MM.1S (cell line): Measurements from ENCODE around the gene OSBPL5.

ENCODE experiments used
- DNase-seq: peaks from one replicate; pipeline ENCODE4 v3.0.0-alpha.2; 2015
- H2AFZ ChIP-seq: fragments of 300-600 bp; sonication (generic); 2 replicates; pipeline ENCODE4 v1.6.0; 2016; ENCODE audit warnings: antibody characterized with exemption, low read length
- H3F3A ChIP-seq: fragments of 300-600 bp; sonication (generic); 2 replicates; pipeline ENCODE4 v1.6.1; 2016; ENCODE audit warnings: mild to moderate bottlenecking, antibody characterized with exemption, low read length, moderate library complexity, mixed read lengths; ENCODE audit not compliant: insufficient read depth
- H3K27ac ChIP-seq: fragments of 300-600 bp; sonication (generic); 2 replicates; pipeline ENCODE4 v1.5.1; 2016; ENCODE audit warnings: mild to moderate bottlenecking, low read length
- H3K27me3 ChIP-seq: fragments of 300-600 bp; sonication (generic); replicated peaks from 2 replicates; pipeline ENCODE4 v1.6.0; 2016; ENCODE audit warnings: low read length; ENCODE audit not compliant: insufficient read depth
- H3K36me3 ChIP-seq: fragments of 300-600 bp; sonication (generic); replicated peaks from 2 replicates; pipeline ENCODE4 v1.6.1; 2016; ENCODE audit warnings: mild to moderate bottlenecking, low read length, mixed read lengths; ENCODE audit not compliant: insufficient read depth
- H3K4me1 ChIP-seq: fragments of 300-600 bp; sonication (generic); 2 replicates; pipeline ENCODE4 v1.6.1; 2016; ENCODE audit warnings: low read length, mixed read lengths
- H3K4me2 ChIP-seq: fragments of 300-600 bp; sonication (generic); 2 replicates; pipeline ENCODE4 v1.6.0; 2016; ENCODE audit warnings: low read depth, low read length
- H3K4me3 ChIP-seq: fragments of 300-600 bp; sonication (generic); 2 replicates; pipeline ENCODE4 v1.5.1; 2016; ENCODE audit warnings: low read length, mixed read lengths
- H3K79me2 ChIP-seq: fragments of 300-600 bp; sonication (generic); 2 replicates; pipeline ENCODE4 v1.6.1; 2016; ENCODE audit warnings: mixed run types, low read length, mixed read lengths
- H3K9ac ChIP-seq: fragments of 300-600 bp; sonication (generic); 2 replicates; pipeline ENCODE4 v1.6.1; 2016; ENCODE audit warnings: low read length, mixed read lengths
- H3K9me2 ChIP-seq: fragments of 300-600 bp; sonication (generic); replicated peaks from 2 replicates; pipeline ENCODE4 v1.6.1; 2016; ENCODE audit warnings: mild to moderate bottlenecking, low read length, mixed read lengths; ENCODE audit not compliant: insufficient read depth
- H3K9me3 ChIP-seq: fragments of 300-600 bp; sonication (generic); replicated peaks from 2 replicates; pipeline ENCODE4 v1.6.1; 2016; ENCODE audit warnings: mild to moderate bottlenecking, low read length, mixed read lengths; ENCODE audit not compliant: insufficient read depth
- H4K20me1 ChIP-seq: fragments of 300-600 bp; sonication (generic); 2 replicates; pipeline ENCODE4 v1.6.1; 2016; ENCODE audit warnings: mild to moderate bottlenecking, low read length, moderate library complexity, mixed read lengths; ENCODE audit not compliant: insufficient read depth
- CTCF ChIP-seq: fragments of 300-600 bp; sonication (generic); IDR thresholded peaks from 2 replicates; pipeline ENCODE4 v1.5.1; 2016; ENCODE audit warnings: antibody characterized with exemption, low read length, mixed read lengths
- EZH2 ChIP-seq: fragments of 300-600 bp; sonication (generic); optimal IDR thresholded peaks from 2 replicates; pipeline ENCODE3; 2017; ENCODE audit warnings: low read depth, mild to moderate bottlenecking, antibody characterized with exemption, low read length, mixed read lengths
- EZH2phosphoT487 ChIP-seq: fragments of 300-600 bp; sonication (generic); IDR thresholded peaks from 2 replicates; pipeline ENCODE4 v1.6.1; 2018; ENCODE audit warnings: antibody characterized with exemption, low read length

Gene OSBPL5

GRCh38 chr11:3139481-3140290 is 25.4 kb downstream of the OSBPL5 start:
- H4K20me1 ChIP-seq, result no peaks in the 10 kb centered on the region
- no peaks in the 10 kb centered on the region for H3K36me3 ChIP-seq
- DNase-seq, result no peak
- H3K9ac ChIP-seq, result no peak overlapping the region
- no peak overlapping the region for H3K4me2 ChIP-seq
- H3K9me2 ChIP-seq, result no peaks in the 10 kb centered on the region
- no peaks in the 10 kb centered on the region for H3K4me1 ChIP-seq
- H3K9me3 ChIP-seq, result no peaks in the 10 kb centered on the region
- H3K27ac ChIP-seq, result no peak overlapping the region
- H3K27me3 ChIP-seq, result no peaks in the 10 kb centered on the region
- H3K79me2 ChIP-seq, result no peaks in the 10 kb centered on the region
- no peak overlapping the region for H2AFZ ChIP-seq
- no peak for TF ChIP-seq EZH2phosphoT487
- no peak overlapping the region for H3K4me3 ChIP-seq
- H3F3A ChIP-seq, result no peaks in the 10 kb centered on the region

- Histone ChIP-seq H3K4me1 (no peaks in the 10 kb centered on the region), H3K4me2 (no peak overlapping the region), H3K9me2 (no peaks in the 10 kb centered on the region), H3K9me3 (no peaks in the 10 kb centered on the region), H4K20me1 (no peaks in the 10 kb centered on the region), H3K27me3 (no peaks in the 10 kb centered on the region), H3K9ac (no peak overlapping the region), H3K79me2 (no peaks in the 10 kb centered on the region), H3K36me3 (no peaks in the 10 kb centered on the region), H3F3A (no peaks in the 10 kb centered on the region), H3K4me3 (no peak overlapping the region), H2AFZ (no peak overlapping the region), H3K27ac (no peak overlapping the region)
- no peak for DNase-seq
- TF ChIP-seq CTCF, result no peak
Measured at GRCh38 chr11:3139086-3139440, 26.0 kb downstream of the OSBPL5 start.

- no peak overlapping the region for H3K9ac ChIP-seq
- H3K79me2 ChIP-seq, result no peaks in the 10 kb centered on the region
- DNase-seq, result no peak
- H2AFZ ChIP-seq, result no peak overlapping the region
- TF ChIP-seq CTCF, result no peak
- no peak for TF ChIP-seq EZH2phosphoT487
- TF ChIP-seq EZH2, result no peak
- no peaks in the 10 kb centered on the region for H3K36me3 ChIP-seq
- no peak overlapping the region for H3K4me2 ChIP-seq
- no peaks in the 10 kb centered on the region for H3K27me3 ChIP-seq
- H3F3A ChIP-seq, result no peaks in the 10 kb centered on the region
- no peaks in the 10 kb centered on the region for H3K9me2 ChIP-seq
- H3K4me3 ChIP-seq, result no peak overlapping the region
- no peaks in the 10 kb centered on the region for H3K9me3 ChIP-seq
- H4K20me1 ChIP-seq, result no peaks in the 10 kb centered on the region
- no peaks in the 10 kb centered on the region for H3K4me1 ChIP-seq
- H3K27ac ChIP-seq, result no peak overlapping the region
Measured at GRCh38 chr11:3138178-3139085, 26.7 kb downstream of the OSBPL5 start.
